Hematopoietic multipotent progenitor cell treated with erythropoietin and hydrocortisone succinate and interleukin-3 and kit ligand, for 8 days (in vitro differentiated cells): Measurements from ENCODE around the gene ARL8B.
A peak's percentile ranks its signal among the peaks of the same experiment; 100 is the strongest.
"Not testable (repeated sequence)": the region's sequence is repeated elsewhere in the genome, so short reads cannot be mapped to it uniquely, and the experiment has no call there.

Experiments used
- DNase-seq: peaks from one replicate; pipeline ENCODE4 v3.0.0-alpha.2; 2015

ARL8B gene

GRCh38 chr3:5122030-5122740 lies at the start of gene ARL8B:
TSS of gene ARL8B (plus strand) at chr3:5122292. CDS start at chr3:5122466, 174 bp downstream.
- peak; percentile 87 for DNase-seq

GRCh38 chr3:5073374-5074085 lies 48.6 kb upstream of the ARL8B start:
- DNase-seq = no peak

DNA sequence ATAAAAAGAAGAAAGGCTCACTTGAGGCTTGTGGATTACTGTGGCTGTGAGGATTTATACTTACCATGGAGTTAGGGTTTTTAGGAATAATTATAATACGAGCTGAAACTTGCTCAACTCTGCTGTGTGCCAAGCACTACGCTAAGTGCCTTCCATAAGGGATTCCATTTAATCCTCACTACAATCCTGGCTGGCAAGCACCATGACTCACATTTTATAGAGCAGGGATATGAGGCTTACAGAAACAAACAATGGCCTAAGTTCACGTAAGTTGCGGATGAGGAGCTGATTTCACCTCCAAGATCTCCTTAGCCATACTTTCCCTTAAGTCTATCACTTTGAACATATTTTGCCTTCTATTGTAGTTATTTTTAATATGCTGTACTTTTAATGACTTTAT lies 43.9 kb upstream of the ARL8B start:
- DNase-seq = no peak

GRCh38 chr3:5079761-5080160 lies 42.3 kb upstream of the ARL8B start:
- DNase-seq = no peak

DNA sequence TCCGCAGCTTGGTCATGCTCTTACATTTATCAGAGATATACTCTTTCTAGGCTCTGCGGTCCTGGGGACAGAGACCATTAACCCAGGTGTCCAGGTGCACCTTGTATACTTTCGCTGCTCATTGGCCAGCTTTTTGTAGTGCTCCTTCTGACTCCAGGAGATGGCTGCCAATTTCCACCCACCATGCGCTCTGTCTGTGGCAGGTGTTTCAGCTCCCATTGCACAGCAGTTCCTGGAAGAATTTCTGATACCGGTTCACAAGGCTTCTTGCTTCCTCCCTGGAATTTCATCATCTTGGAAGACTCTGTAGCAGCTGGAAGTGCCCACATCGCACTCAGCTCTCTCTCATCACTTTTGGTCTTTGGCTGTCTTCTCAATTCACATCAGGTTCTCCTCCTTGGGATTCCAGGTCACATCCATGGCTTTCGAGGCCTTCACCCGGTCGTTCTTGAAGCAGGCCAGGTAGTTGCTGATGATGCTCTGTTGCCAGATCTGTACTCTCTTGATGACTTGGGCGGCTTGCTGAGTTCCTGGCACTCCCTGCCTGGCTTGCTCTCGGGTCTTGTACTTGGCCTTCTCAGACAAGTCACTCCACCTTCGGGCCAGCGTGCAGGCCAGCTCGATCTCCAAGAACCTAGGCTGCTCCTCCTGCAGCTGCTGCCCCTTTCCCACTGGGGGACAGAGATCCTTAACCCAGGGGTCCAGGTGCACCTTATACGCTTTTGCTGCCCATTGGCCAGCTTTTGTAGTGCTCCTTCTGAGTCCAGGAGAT lies 41.1 kb upstream of the ARL8B start:
- DNase-seq = no peak

DNA sequence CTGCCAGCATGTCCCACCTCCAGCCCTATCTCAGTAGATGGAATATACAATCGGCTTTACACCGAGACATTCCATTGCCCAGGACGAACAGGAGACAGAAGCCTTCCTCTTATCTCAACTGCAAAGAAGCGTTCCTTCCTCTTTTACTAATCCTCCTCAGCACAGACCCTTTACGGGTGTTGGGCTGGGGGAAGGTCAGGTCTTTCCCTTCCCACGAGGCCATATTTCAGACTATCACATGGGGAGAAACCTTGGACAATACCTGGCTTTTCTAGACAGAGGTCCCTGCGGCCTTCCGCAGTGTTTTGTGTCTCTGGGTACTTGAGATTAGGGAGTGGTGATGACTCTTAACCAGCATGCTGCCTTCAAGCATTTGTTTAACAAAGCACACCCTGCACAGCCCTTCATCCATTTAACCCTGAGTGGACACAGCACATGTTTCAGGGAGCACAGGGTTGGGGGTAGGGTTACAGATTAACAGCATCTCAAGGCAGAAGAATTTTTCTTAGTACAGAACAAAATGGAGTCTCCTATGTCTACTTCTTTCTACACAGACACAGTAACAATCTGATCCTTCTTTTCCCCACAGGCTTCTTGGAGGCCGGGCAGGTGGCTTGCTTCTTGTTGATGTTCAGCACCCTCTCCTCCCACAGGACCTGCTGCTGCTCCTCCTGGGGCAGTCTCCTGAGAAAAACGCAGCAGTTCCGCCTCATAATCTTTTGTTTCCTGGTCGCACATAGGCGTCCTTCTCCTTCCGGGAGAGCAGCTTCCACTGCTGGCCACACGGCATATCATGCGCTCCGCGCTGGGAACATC lies 39.9 kb upstream of the ARL8B start:
- not testable (repeated sequence) for DNase-seq

DNA sequence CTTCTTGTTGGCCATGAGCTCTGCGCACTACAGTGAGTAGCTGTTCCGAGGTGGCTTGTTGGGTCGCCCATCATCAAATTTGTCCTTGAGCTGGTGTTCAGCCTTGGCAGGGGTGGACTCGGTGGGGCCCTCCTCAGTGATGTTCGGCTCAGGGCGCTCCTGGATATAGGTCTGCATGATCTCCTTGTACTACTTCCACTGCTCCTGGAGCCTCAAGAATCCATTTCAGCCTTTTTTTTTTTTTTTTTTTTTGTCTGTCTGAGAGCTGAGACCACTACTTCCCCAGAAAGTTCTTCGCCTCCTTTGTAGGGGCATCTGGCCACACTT lies 39.3 kb upstream of the ARL8B start:
- DNase-seq = no peak

GRCh38 chr3:5084224-5084623 lies 37.9 kb upstream of the ARL8B start:
- DNase-seq = no peak

DNA sequence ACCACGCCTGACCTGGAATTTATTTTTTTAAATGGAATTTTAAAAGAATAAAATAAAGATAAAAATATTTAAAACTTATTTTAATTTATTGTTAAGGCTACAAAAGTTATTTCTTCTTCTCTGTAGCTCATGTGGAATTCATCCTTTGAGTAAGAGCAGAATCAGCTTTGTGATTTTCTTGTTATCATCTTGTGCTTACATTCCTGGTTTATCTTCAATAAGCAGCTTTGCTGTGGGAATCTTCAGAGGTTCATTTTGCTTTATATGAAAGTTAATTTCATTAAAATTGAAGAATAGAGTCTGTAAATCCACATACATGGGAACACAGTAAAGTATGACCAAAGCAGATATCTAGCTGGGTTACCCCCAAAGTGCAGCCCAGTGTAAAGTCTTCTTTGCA lies 35.4 kb upstream of the ARL8B start:
- no peak for DNase-seq

- DNase-seq = no peak
Observed at GRCh38 chr3:5087209-5087608, 34.9 kb upstream of the ARL8B start.

DNA sequence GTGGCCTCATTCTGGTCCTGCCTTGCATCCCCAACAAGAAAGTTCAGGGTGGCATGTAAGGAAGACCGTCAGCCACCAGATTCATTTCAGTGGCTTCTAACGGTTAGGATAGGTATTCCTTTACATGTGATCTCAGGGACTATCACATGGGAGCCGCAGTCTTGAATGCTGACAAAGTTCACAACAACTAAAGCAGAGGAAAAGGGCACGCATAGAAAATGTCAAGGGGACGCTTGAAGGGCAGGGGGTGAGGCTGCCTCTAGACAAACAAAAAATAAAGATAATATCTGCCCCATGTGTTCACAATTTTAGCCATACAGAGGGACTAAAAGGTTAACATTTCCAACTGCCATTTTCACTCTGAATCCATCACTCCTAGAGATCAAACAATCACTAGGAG lies 31.9 kb upstream of the ARL8B start:
- no peak for DNase-seq

GRCh38 chr3:5092018-5092417 lies 30.1 kb upstream of the ARL8B start:
- DNase-seq = no peak

DNA sequence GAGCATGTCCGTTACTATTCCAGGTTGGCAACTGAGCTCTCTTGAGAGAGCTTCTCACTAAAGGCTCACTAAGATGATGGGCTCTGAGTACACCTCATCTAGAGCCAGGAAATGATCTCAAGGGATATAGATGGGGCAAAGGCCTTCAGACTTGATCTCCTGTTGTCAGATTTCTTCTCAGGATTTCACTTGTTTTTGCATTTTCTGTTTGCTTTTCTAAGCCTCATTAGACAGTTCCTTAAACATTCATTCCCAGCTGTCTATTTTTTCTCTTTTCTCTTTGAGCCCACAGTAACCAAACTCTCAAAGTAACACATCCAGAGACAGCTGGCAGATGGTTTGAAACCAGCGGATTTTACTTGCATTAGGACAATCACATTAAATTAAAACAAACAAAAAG lies 28.4 kb upstream of the ARL8B start:
- DNase-seq = no peak

DNA sequence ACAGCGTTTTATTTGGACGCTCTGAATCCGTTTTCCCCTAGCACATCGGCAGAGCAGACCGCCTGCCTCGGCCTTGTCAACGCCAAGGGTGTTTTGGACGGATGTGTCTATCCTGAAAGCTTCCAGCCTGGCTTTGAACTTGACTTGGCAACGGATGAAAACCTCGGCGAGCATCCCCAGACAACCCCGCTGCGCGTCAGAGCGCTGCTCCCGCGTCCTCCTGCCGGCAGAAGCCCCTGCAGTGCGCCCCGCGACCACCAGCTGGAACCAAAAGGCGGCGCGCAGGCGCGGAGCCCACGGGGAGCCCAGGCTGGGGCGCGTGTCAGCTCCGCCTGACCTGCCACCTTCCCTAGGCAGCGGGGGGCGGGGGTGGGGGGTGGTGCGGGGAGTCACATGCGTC lies 26.2 kb upstream of the ARL8B start:
- no peak for DNase-seq

GRCh38 chr3:5096336-5097008 lies 25.6 kb upstream of the ARL8B start:
- no peak for DNase-seq

- no peak for DNase-seq
Observed at GRCh38 chr3:5098346-5098745, 23.7 kb upstream of the ARL8B start.

GRCh38 chr3:5102532-5102931 lies 19.6 kb upstream of the ARL8B start:
- no peak for DNase-seq

GRCh38 chr3:5103743-5104142 lies 18.3 kb upstream of the ARL8B start:
- no peak for DNase-seq

DNA sequence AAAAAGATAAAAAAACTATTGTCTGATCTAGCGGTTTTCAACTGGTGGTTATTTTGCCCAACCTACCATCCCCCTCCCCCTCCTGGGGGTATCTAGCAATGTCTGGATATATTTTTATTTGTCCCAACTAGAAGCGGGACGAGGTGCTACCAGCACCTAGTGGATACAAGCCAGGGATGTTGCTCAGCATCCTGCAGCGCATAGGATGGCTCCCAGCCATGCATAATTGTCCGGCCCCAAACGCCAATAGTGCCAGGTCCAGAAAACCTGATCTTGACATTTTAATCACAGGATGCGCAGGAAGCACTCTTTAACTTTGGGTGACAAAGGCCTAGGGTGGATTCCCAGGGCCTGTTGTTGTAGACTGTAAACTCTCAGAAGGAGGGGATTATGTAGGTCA lies 17.0 kb upstream of the ARL8B start:
- no peak for DNase-seq

DNA sequence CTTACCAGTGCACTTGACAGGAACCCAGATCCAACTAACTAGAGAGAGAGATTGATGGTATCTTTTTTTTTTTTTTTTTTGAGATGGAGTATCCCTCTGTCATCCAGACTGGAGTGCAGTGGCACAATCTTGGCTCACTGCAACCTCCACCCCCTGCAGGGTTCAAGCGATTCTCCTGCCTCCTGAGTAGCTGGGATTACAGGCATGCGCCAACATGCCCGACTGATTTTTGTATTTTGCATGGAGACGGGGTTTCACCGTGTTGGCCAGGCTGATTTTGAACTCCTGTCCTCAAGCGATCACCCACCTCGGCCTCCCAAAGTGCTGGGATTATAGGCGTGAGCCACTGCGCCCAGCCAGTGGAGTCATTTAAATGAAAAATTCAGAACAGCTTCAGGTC lies 15.7 kb upstream of the ARL8B start:
- not testable (repeated sequence) for DNase-seq

- not testable (repeated sequence) for DNase-seq
Observed at GRCh38 chr3:5106933-5107334, 15.2 kb upstream of the ARL8B start.

GRCh38 chr3:5110337-5110736 lies 11.8 kb upstream of the ARL8B start:
- no peak for DNase-seq

DNA sequence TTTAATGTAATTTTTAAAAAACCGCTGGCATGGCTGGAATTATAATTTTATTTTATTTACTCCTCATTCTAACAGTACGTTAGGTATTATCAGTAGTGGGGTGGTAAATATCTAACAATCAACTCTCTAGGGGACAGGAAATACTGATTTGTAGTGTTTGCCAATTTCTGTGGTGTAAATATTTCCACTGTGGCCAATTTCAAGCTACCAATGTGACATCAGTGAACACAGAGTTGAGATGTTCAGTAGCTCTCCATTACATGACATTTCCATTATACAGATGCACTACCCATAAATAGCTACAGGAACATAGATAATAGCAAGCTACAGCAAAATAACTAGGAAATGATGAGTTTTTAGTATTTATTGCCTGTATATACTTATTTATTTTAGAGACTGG lies 10.0 kb upstream of the ARL8B start:
- DNase-seq = no peak
